DND-41 (cell line): ENCODE data around the gene MTARC2.

ENCODE experiments used
- ATAC-seq: fragments of 200-7000 bp; cut with Tn5 transposase; 3 replicates; pipeline ENCODE4 v1.9.1; 2021; ENCODE audit warnings: low read depth; ENCODE audit not compliant: insufficient read depth
- DNase-seq: peaks from one replicate; pipeline ENCODE4 v3.0.0-alpha.2; 2020
- H2AFZ ChIP-seq: 2 replicates; pipeline ENCODE4 v1.6.0; 2012; ENCODE audit warnings: low read depth, low read length
- H3K27ac ChIP-seq: 2 replicates; pipeline ENCODE4 v1.5.1; 2012; ENCODE audit warnings: low read length, inconsistent platforms
- H3K27me3 ChIP-seq: fragments of 200-600 bp; sonication (generic); 2 replicates; pipeline ENCODE4 v1.6.0; 2012; ENCODE audit warnings: low read length, mild to moderate bottlenecking, inconsistent platforms; ENCODE audit not compliant: insufficient read depth, poor library complexity
- H3K36me3 ChIP-seq: 2 replicates; pipeline ENCODE4 v1.5.1; 2012; ENCODE audit warnings: low read length, inconsistent platforms; ENCODE audit not compliant: insufficient read depth
- H3K4me1 ChIP-seq: 2 replicates; pipeline ENCODE4 v1.5.1; 2012; ENCODE audit warnings: mild to moderate bottlenecking, low read length; ENCODE audit not compliant: insufficient read depth
- H3K4me2 ChIP-seq: 2 replicates; pipeline ENCODE4 v1.6.0; 2012; ENCODE audit warnings: mild to moderate bottlenecking, moderate library complexity, low read length, inconsistent platforms; ENCODE audit not compliant: insufficient read depth
- H3K4me3 ChIP-seq, 2 experiments: fragments of 200-600 bp in 1 of 2; shearing (Covaris generic) in 1 of 2; 2 replicates each; pipeline ENCODE4 v1.5.1; 2012 to 2016; ENCODE audit warnings: inconsistent platforms in 2 of 2, low read length in 2 of 2, mild to moderate bottlenecking in 2 of 2, low read depth in 1 of 2, moderate library complexity in 1 of 2
- H3K79me2 ChIP-seq: 2 replicates; pipeline ENCODE4 v1.6.0; 2012; ENCODE audit warnings: low read length, inconsistent platforms; ENCODE audit not compliant: insufficient read depth
- H3K9ac ChIP-seq: 2 replicates; pipeline ENCODE4 v1.6.0; 2012; ENCODE audit warnings: low read depth, mild to moderate bottlenecking, inconsistent platforms, low read length, moderate library complexity
- H3K9me3 ChIP-seq: 2 replicates; pipeline ENCODE4 v1.5.1; 2012; ENCODE audit warnings: low read length, moderate library complexity, mild to moderate bottlenecking, inconsistent platforms; ENCODE audit not compliant: insufficient read depth, severe bottlenecking
- H4K20me1 ChIP-seq: 2 replicates; pipeline ENCODE4 v1.6.0; 2012; ENCODE audit warnings: low read length; ENCODE audit not compliant: insufficient read depth
- CTCF ChIP-seq: IDR thresholded peaks from 2 replicates; pipeline ENCODE4 v1.5.1; 2012; ENCODE audit warnings: borderline replicate concordance, low read length, moderate library complexity, mild to moderate bottlenecking; ENCODE audit not compliant: poor library complexity, severe bottlenecking; ENCODE audit errors: extremely low read depth
- EZH2 ChIP-seq: IDR thresholded peaks from 3 replicates; pipeline ENCODE4 v1.6.1; 2012; ENCODE audit warnings: borderline replicate concordance, low read depth, mild to moderate bottlenecking, moderate library complexity, low read length, inconsistent platforms; ENCODE audit not compliant: severe bottlenecking

The MTARC2 gene

GRCh38 chr1:220748936-220749335, 814 bp downstream of the MTARC2 start:
- no peaks in the 10 kb centered on the region for H3K4me1 ChIP-seq
- H3K27ac ChIP-seq = no peak overlapping the region
- no peaks in the 10 kb centered on the region for H3K9me3 ChIP-seq
- H3K9ac ChIP-seq = no peak overlapping the region
- H3K4me3 ChIP-seq = no peak overlapping the region
- ATAC-seq (no peak), DNase-seq (no peak)
- H3K79me2 ChIP-seq = no peaks in the 10 kb centered on the region
- TF ChIP-seq EZH2 (no peak), CTCF (no peak)
- no peak overlapping the region for H3K4me2 ChIP-seq
- no peak overlapping the region for H2AFZ ChIP-seq
- H3K36me3 ChIP-seq = no peaks in the 10 kb centered on the region
- no peaks in the 10 kb centered on the region for H4K20me1 ChIP-seq
- H3K27me3 ChIP-seq = no peaks in the 10 kb centered on the region

GRCh38 chr1:220750131-220750515, 2.0 kb downstream of the MTARC2 start:
- ATAC-seq (no peak), DNase-seq (no peak)
- Histone ChIP-seq H3K9ac (no peak overlapping the region), H2AFZ (no peak overlapping the region), H3K27me3 (no peaks in the 10 kb centered on the region), H3K4me3 (no peak overlapping the region), H3K4me1 (no peaks in the 10 kb centered on the region), H3K79me2 (no peaks in the 10 kb centered on the region), H3K27ac (no peak overlapping the region), H4K20me1 (no peaks in the 10 kb centered on the region), H3K36me3 (no peaks in the 10 kb centered on the region), H3K9me3 (no peaks in the 10 kb centered on the region), H3K4me2 (no peak overlapping the region)
- no peak for TF ChIP-seq EZH2

- no peak for TF ChIP-seq EZH2
- no peak for TF ChIP-seq CTCF
- no peaks in the 10 kb centered on the region for H3K4me1 ChIP-seq
- H3K27me3 ChIP-seq = no peaks in the 10 kb centered on the region
- H3K79me2 ChIP-seq = no peaks in the 10 kb centered on the region
- H3K9me3 ChIP-seq = no peaks in the 10 kb centered on the region
- no peak overlapping the region for H3K4me2 ChIP-seq
- ATAC-seq (no peak), DNase-seq (no peak)
- H4K20me1 ChIP-seq = no peaks in the 10 kb centered on the region
- no peak overlapping the region for H3K27ac ChIP-seq
- no peaks in the 10 kb centered on the region for H3K36me3 ChIP-seq
- H2AFZ ChIP-seq = no peak overlapping the region
- H3K4me3 ChIP-seq = no peak overlapping the region
- no peak overlapping the region for H3K9ac ChIP-seq
Measured at GRCh38 chr1:220751111-220751510, 3.0 kb downstream of the MTARC2 start.

- no peak overlapping the region for H2AFZ ChIP-seq
- TF ChIP-seq CTCF (no peak), EZH2 (no peak)
- no peak overlapping the region for H3K4me2 ChIP-seq
- no peaks in the 10 kb centered on the region for H3K4me1 ChIP-seq
- H4K20me1 ChIP-seq = no peaks in the 10 kb centered on the region
- H3K27ac ChIP-seq = no peak overlapping the region
- no peaks in the 10 kb centered on the region for H3K36me3 ChIP-seq
- H3K4me3 ChIP-seq = no peak overlapping the region
- H3K9me3 ChIP-seq = no peaks in the 10 kb centered on the region
- no peaks in the 10 kb centered on the region for H3K27me3 ChIP-seq
- H3K9ac ChIP-seq = no peak overlapping the region
- H3K79me2 ChIP-seq = no peaks in the 10 kb centered on the region
- ATAC-seq (no peak), DNase-seq (no peak)
Measured at GRCh38 chr1:220754212-220754917, 6.2 kb downstream of the MTARC2 start.
